HepG2 (cell line): Measurements from ENCODE around the gene DLG3.

Source experiments
- ASH2L ChIP-seq: fragments of 300-600, 200-600 bp; sonication (generic); IDR thresholded peaks from 2 replicates; pipeline ENCODE4 v1.7.0; 2017; ENCODE audit warnings: low read depth, mild to moderate bottlenecking, moderate library complexity, mixed read lengths, low read length; ENCODE audit not compliant: insufficient read length
- ISX ChIP-seq: sonication (generic); formaldehyde crosslinking; conservative IDR thresholded peaks from 2 replicates; pipeline ENCODE4 v1.5.0; 2020; ENCODE audit warnings: missing genetic modification reagents
- JUNB ChIP-seq: sonication (generic); formaldehyde crosslinking; IDR thresholded peaks from 2 replicates; pipeline ENCODE4 v1.8.0; 2022; ENCODE audit warnings: missing genetic modification reagents, mild to moderate bottlenecking, borderline replicate concordance
- NFE2 ChIP-seq: sonication (generic); formaldehyde crosslinking; IDR thresholded peaks from 2 replicates; pipeline ENCODE4 v1.4.0; 2020; ENCODE audit warnings: missing genetic modification reagents
- ZNF224 ChIP-seq: sonication (generic); formaldehyde crosslinking; IDR thresholded peaks from 2 replicates; pipeline ENCODE4 v1.5.0; 2020; ENCODE audit warnings: mild to moderate bottlenecking, missing genetic modification reagents
- ZNF331 ChIP-seq: sonication (generic); formaldehyde crosslinking; IDR thresholded peaks from 2 replicates; pipeline ENCODE4 v1.4.0; 2020; ENCODE audit warnings: missing genetic modification reagents
- ZNF550 ChIP-seq: sonication (generic); formaldehyde crosslinking; IDR thresholded peaks from 2 replicates; pipeline ENCODE4 v1.4.0; 2020; ENCODE audit warnings: mild to moderate bottlenecking, missing genetic modification reagents, borderline replicate concordance
- TF ChIP-seq, protein P1 (sequence below): sonication (generic); formaldehyde crosslinking; IDR thresholded peaks from 2 replicates; pipeline ENCODE4 v1.8.0; 2022; ENCODE audit warnings: missing genetic modification reagents, mild to moderate bottlenecking, borderline replicate concordance

DNA sequence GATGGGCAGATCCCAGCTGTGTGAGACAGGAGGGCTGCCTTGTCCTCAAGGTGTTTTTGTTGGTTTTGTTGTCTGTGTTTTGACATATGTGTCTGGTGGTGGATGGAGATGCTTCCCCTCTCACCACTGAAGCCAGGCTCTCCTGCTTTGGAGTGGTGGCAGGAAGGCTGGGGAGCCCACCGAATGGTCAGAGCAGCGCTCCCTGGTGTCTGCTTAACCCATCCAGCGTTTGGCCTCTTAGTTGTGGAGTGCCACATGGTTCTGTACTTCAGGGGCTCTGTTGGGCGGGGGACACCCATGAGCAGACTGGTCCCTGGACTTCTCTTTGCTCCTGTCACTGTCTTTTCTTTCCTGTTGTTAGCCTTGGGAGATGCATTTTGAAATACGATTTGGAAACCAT, 51.9 kb downstream of the DLG3 start:
- no peak for TF ChIP-seq ZNF331 (CRISPR knock-in tag)
- no peak for TF ChIP-seq ZNF550
- TF ChIP-seq ZNF224 (CRISPR knock-in tag), result no peak
- no peak for TF ChIP-seq ASH2L
- TF ChIP-seq, protein P1, sequence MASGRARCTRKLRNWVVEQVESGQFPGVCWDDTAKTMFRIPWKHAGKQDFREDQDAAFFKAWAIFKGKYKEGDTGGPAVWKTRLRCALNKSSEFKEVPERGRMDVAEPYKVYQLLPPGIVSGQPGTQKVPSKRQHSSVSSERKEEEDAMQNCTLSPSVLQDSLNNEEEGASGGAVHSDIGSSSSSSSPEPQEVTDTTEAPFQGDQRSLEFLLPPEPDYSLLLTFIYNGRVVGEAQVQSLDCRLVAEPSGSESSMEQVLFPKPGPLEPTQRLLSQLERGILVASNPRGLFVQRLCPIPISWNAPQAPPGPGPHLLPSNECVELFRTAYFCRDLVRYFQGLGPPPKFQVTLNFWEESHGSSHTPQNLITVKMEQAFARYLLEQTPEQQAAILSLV (CRISPR knock-in tag), result no peak
- no peak for TF ChIP-seq ISX (CRISPR knock-in tag)
- no peak for TF ChIP-seq JUNB
- TF ChIP-seq NFE2 (CRISPR knock-in tag), result no peak
